Brain microvascular endothelial cell (primary cell): Measurements from ENCODE around the gene INTU.

ENCODE experiments used
- DNase-seq: peaks from one replicate; pipeline ENCODE4 v3.0.0-alpha.2; 2020
- H3K27ac ChIP-seq: fragments of 250-450 bp; sonication (Bioruptor Pico); 2 replicates; pipeline ENCODE4 v1.5.1; 2020; ENCODE audit warnings: mild to moderate bottlenecking, moderate library complexity
- H3K27me3 ChIP-seq: fragments of 250-450 bp; sonication (Bioruptor Pico); replicated peaks from 2 replicates; pipeline ENCODE4 v1.5.1; 2020; ENCODE audit warnings: mild to moderate bottlenecking
- H3K36me3 ChIP-seq: fragments of 250-450 bp; sonication (Bioruptor Pico); replicated peaks from 2 replicates; pipeline ENCODE4 v1.5.1; 2020; ENCODE audit warnings: mild to moderate bottlenecking
- H3K4me3 ChIP-seq: 2 replicates; pipeline ENCODE4 v1.5.1; 2011; ENCODE audit warnings: low read depth, mild to moderate bottlenecking, control low read depth, low read length, moderate library complexity
- in situ Hi-C: cut with HindIII; loops from 2 replicates; pipeline ENCODE4 v1.10.0; 2017; ENCODE audit warnings: low sequenced_read_pairs, low pct_ligation_motif_present
- TF ChIP-seq, protein P1 (sequence below): IDR thresholded peaks from 2 replicates; pipeline ENCODE4 v1.5.1; 2011; ENCODE audit warnings: low read depth, mild to moderate bottlenecking, moderate library complexity, low read length, control low read depth, inconsistent platforms; ENCODE audit errors: missing control alignments

The INTU gene

DNA sequence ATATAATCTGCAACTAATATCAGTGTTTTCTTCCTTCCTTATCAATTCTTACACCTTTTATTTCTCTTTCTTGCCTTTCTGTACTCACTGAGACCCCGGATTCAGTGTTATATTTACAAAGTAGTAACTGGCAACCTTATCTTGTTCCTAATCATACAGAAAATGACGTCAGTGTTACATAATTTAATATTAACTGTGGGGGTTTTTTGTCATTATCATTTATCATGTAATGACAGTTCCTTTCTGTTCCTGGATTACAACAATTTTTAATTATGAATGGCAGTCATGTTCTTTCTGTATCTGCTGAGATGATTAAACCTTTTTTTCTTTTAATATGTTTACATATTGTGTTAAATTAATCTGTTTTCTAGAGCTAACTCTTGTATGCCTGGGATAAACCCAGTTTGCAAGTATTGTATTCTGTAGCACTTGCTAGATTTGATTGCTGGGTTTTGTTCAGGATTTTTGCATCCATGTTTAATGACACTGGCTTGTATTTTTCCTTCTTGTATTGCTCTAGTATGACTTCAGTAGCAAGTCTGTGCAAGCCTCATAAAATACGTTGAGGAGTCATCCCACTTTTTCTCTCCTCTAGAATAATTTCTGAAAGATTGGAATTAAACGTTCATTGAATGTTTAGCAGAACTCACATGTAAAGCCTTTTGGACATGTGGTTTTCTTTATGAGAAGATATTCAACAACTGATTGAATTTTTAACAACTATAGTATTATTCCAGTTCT, 138.9 kb downstream of the INTU start:
- Histone ChIP-seq H3K27ac (no peak overlapping the region), H3K27me3 (no peaks in the 10 kb centered on the region)

DNA sequence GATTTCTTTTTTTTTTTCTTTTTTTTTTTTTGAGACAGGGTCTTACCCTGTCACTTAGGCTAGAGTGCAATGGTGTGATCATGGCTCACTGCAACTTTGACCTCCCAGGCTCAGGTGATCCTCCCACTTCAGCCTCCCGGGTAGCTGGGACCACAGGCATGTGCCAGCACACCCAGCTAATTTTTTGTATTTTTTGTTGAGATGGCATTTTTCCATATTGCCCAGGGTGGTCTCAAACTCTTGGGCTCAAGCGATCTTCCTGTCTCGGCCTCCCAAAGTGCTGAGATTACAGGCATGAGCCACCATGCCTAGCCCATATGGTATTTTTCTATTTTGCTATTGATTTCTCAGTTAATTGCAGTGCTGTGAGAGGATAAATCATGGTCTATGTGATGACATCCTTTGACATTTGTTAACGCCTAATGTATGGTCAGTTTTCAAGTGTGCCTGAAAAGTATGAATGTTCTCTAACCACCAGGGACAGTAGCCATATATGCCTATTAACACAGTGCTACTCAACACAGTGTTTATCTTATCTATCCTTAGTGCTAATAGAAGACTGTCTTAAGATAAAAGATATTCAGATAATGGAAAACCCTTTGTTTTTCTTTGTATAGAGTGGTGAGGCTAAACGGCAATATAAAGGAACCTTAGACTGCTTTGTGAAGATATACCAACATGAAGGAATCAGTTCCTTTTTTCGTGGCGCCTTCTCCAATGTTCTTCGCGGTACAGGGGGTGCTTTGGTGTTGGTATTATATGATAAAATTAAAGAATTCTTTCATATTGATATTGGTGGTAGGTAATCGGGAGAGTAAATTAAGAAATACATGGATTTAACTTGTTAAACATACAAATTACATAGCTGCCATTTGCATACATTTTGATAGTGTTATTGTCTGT, 140.3 kb downstream of the INTU start:
- in situ Hi-C loops: no loop called here
- Histone ChIP-seq H3K27me3 (no peaks in the 10 kb centered on the region), H3K27ac (no peak overlapping the region), H3K36me3 (no peaks in the 10 kb centered on the region), H3K4me3 (no peak overlapping the region)
- TF ChIP-seq, protein P1, sequence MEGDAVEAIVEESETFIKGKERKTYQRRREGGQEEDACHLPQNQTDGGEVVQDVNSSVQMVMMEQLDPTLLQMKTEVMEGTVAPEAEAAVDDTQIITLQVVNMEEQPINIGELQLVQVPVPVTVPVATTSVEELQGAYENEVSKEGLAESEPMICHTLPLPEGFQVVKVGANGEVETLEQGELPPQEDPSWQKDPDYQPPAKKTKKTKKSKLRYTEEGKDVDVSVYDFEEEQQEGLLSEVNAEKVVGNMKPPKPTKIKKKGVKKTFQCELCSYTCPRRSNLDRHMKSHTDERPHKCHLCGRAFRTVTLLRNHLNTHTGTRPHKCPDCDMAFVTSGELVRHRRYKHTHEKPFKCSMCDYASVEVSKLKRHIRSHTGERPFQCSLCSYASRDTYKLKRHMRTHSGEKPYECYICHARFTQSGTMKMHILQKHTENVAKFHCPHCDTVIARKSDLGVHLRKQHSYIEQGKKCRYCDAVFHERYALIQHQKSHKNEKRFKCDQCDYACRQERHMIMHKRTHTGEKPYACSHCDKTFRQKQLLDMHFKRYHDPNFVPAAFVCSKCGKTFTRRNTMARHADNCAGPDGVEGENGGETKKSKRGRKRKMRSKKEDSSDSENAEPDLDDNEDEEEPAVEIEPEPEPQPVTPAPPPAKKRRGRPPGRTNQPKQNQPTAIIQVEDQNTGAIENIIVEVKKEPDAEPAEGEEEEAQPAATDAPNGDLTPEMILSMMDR: no peak
- no peak for DNase-seq

More for the DNA sequence above, 138.9 kb downstream of the INTU start:
- DNase-seq: no peak
- H3K36me3 ChIP-seq: no peaks in the 10 kb centered on the region
- TF ChIP-seq, protein P1: no peak
- H3K4me3 ChIP-seq: no peak overlapping the region
- in situ Hi-C loops: no loop called here

GRCh38 chr4:127775843-127776242, 143.1 kb downstream of the INTU start:
- Histone ChIP-seq H3K27ac (no peak overlapping the region), H3K27me3 (no peaks in the 10 kb centered on the region), H3K36me3 (no peaks in the 10 kb centered on the region), H3K4me3 (no peak overlapping the region)
- in situ Hi-C loops: no loop called here
- no peak for DNase-seq
- TF ChIP-seq, protein P1: no peak
